ENCODE results near the gene LTB4R2.
"Not testable (repeated sequence)": the region's sequence is repeated elsewhere in the genome, so short reads cannot be mapped to it uniquely, and the experiment has no call there.

LTB4R2 gene

GRCh38 chr14:24324024-24324423 lies 14.1 kb downstream of the LTB4R2 start:
- no peak overlapping the region for H3K4me3 ChIP-seq (ENCODE audit: low read depth, low read length)
- TF ChIP-seq, protein P1, sequence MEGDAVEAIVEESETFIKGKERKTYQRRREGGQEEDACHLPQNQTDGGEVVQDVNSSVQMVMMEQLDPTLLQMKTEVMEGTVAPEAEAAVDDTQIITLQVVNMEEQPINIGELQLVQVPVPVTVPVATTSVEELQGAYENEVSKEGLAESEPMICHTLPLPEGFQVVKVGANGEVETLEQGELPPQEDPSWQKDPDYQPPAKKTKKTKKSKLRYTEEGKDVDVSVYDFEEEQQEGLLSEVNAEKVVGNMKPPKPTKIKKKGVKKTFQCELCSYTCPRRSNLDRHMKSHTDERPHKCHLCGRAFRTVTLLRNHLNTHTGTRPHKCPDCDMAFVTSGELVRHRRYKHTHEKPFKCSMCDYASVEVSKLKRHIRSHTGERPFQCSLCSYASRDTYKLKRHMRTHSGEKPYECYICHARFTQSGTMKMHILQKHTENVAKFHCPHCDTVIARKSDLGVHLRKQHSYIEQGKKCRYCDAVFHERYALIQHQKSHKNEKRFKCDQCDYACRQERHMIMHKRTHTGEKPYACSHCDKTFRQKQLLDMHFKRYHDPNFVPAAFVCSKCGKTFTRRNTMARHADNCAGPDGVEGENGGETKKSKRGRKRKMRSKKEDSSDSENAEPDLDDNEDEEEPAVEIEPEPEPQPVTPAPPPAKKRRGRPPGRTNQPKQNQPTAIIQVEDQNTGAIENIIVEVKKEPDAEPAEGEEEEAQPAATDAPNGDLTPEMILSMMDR (IDR thresholded peaks at IDR 0.05; ENCODE audit: low read depth, low read length): no peak

DNA sequence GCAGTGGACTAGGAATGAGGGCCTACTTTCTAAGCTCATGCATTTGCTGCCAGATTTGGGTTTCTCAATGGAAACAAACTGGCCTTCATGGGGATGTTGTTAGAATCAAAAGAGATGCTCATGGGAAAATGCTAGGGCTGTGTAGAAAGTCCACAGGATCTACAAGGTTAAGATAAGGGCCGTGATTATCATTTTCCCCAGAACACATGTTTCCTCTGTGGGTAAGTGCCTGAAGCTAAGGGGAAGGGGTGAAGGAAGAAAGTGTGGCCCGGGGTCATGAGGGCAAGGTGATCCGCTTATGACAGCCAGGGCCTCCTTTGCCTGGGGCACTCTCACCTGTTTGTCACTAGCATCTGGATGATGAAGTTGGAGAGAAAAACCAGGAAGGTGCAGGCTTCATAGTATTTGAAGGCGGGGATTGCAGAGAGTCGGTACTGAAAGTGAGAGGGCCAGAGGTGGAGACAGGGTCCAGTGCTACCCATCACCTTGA lies 15.1 kb downstream of the LTB4R2 start:
- TF ChIP-seq, protein P1 (IDR thresholded peaks at IDR 0.05; ENCODE audit: low read depth, low read length): no peak

DNA sequence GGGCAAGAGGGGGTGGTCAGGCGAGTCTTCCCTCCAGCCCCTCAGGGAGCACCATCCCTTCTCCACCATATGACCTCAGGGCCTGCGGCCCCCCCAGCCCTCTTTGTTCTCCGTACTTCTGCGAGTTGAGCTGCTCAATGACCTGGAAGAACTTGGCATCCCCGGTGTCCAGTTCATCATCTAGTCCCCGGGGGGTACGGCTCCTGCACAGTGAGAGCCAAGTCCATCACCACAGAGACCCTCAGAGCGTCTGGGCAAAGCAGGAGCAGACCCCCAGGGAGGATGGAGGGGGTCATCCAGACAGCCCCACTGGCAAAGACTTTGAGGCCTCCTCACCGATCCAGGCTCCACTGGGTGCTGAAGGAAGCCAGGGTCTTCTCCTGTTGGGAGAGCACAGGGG lies 16.0 kb downstream of the LTB4R2 start:
- TF ChIP-seq, protein P1 (IDR thresholded peaks at IDR 0.05; ENCODE audit: low read depth, low read length): no peak

More for the DNA sequence above, 15.1 kb downstream of the LTB4R2 start:
- no peak overlapping the region for H3K4me3 ChIP-seq (ENCODE audit: low read depth, low read length)

DNA sequence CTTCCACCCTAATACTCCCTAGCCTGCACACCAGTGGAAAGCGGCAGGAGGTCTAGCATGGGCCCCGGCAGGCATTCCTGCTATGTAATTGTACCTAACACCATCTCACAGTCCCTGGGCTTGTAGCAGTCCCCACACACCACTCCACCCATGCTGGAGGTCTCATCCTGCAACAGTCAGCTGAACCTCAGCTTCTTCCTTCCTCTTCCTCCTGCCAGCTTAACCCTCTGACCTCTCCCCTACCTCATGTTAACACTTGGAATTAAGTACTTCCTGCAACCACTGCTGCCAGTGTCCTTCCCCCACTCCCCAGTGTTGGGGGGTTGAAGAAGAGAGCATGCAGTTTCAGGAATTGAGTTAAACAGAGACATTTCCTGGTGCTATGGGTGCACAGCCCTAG lies 17.4 kb downstream of the LTB4R2 start:
- TF ChIP-seq, protein P1 (IDR thresholded peaks at IDR 0.05; ENCODE audit: low read depth, low read length): no peak

More for the DNA sequence above, 16.0 kb downstream of the LTB4R2 start:
- no peak overlapping the region for H3K4me3 ChIP-seq (ENCODE audit: low read depth, low read length)

DNA sequence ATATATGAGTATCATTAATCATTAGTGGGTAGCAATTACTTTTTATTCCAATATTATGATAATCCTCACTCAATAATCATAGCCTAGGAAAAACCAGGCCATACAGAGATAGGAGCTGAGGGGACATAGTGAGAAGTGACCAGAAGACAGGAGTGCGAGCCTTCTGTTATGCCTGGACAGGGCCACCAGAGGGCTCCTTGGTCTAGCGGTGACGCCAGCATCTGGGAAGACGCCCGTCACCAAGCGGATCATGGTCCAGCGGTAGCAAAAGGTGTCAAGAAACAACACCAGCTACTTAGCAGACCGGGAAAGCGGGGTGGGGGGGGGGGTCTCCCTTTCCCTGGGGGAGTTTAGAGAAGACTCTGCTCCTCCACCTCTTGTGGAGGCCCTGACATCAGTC lies 18.0 kb downstream of the LTB4R2 start:
- TF ChIP-seq, protein P1 (IDR thresholded peaks at IDR 0.05; ENCODE audit: low read depth, low read length): peak; percentile 32
- H3K4me3 ChIP-seq (ENCODE audit: low read depth, low read length): not testable (repeated sequence)

More for the DNA sequence above, 17.4 kb downstream of the LTB4R2 start:
- H3K4me3 ChIP-seq (ENCODE audit: low read depth, low read length): no peak overlapping the region

DNA sequence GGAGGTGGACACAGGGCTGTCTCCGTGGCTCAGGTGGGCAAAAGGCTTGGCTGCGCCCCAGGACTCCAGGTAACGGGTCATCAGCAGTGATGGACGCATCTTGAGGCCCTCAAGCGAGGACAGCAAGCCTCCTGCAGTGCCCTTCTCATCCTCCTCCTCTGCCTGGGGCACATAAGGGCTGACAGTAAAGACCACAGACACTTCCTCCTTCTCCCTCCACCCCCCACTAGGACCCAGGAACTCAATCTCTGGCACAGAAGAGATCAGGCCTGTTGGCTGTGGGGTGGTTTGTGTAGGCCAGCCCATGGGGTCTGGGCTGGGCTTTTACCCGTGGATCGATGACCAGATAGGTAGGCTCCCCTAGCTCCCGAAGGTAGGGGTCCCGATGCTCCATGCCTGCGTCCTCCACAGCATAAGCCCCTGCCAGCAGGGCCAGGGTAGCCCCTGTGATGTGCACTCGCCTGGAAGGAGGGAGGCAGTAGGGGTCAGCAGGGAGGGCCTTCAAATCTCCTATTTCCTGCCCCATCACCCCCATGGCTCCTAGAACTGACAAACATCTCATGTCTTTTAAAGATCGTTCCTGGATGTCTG lies 19.2 kb downstream of the LTB4R2 start:
- H3K4me3 ChIP-seq (ENCODE audit: low read depth, low read length): no peak overlapping the region
- TF ChIP-seq, protein P1 (IDR thresholded peaks at IDR 0.05; ENCODE audit: low read depth, low read length): no peak

DNA sequence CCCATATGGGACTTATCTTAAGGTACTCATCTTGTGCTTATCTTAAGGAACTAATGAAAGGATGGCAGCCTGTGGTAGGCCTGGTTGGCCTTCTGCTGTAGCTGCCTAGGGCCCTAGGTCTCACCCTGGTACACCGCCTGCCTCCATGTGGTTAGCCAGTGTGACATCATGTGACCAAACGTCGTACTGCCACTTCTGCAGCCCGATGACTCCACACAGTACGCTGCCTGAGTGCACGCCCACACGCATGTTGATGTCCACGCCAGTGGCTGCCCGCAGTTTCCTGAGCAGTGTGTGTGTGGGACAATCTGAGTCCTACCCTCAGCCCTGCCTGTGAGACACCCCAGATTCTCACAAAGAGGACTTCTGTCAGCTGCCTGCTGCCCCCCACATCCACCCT lies 19.8 kb downstream of the LTB4R2 start:
- H3K4me3 ChIP-seq (ENCODE audit: low read depth, low read length): no peak overlapping the region
- TF ChIP-seq, protein P1 (IDR thresholded peaks at IDR 0.05; ENCODE audit: low read depth, low read length): no peak

Measured in WI38 (cell line).